ENCODE data around the gene EML1.

DNA sequence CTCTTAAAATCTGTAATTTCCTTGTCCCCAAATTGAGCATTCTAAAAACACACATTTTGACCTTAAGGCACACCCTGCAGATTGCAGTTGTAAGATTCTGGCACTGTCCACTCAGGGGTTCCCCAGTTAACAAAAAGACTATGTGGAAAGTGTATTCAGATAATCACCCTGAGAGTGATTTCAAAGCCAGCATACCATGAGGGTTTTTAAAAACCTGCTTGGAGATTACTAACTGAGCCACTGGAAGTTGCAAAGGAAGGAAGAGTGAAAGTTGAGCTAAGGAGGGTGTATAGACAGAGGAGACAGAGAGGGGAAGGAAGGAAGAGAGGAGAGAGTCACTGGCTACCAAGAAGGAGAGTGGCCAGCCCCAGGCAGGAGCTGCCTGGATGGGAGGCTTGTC lies 82.6 kb downstream of the EML1 start:
- TF ChIP-seq POLR2AphosphoS5 (IDR thresholded peaks at IDR 0.05; ENCODE audit: low read depth) (no peak), CTCF (IDR thresholded peaks at IDR 0.05; ENCODE audit: insufficient read depth, low read length) (no peak), GABPA (IDR thresholded peaks at IDR 0.05; ENCODE audit: low read depth) (no peak)
- TF ChIP-seq, protein P1, sequence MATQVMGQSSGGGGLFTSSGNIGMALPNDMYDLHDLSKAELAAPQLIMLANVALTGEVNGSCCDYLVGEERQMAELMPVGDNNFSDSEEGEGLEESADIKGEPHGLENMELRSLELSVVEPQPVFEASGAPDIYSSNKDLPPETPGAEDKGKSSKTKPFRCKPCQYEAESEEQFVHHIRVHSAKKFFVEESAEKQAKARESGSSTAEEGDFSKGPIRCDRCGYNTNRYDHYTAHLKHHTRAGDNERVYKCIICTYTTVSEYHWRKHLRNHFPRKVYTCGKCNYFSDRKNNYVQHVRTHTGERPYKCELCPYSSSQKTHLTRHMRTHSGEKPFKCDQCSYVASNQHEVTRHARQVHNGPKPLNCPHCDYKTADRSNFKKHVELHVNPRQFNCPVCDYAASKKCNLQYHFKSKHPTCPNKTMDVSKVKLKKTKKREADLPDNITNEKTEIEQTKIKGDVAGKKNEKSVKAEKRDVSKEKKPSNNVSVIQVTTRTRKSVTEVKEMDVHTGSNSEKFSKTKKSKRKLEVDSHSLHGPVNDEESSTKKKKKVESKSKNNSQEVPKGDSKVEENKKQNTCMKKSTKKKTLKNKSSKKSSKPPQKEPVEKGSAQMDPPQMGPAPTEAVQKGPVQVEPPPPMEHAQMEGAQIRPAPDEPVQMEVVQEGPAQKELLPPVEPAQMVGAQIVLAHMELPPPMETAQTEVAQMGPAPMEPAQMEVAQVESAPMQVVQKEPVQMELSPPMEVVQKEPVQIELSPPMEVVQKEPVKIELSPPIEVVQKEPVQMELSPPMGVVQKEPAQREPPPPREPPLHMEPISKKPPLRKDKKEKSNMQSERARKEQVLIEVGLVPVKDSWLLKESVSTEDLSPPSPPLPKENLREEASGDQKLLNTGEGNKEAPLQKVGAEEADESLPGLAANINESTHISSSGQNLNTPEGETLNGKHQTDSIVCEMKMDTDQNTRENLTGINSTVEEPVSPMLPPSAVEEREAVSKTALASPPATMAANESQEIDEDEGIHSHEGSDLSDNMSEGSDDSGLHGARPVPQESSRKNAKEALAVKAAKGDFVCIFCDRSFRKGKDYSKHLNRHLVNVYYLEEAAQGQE (IDR thresholded peaks at IDR 0.05; ENCODE audit: insufficient replicate concordance, low read depth) = no peak
